ENCODE measurements around the gene ONECUT3.
"Not testable (repeated sequence)": the region's sequence is repeated elsewhere in the genome, so short reads cannot be mapped to it uniquely, and the experiment has no call there.

The ONECUT3 gene

DNA sequence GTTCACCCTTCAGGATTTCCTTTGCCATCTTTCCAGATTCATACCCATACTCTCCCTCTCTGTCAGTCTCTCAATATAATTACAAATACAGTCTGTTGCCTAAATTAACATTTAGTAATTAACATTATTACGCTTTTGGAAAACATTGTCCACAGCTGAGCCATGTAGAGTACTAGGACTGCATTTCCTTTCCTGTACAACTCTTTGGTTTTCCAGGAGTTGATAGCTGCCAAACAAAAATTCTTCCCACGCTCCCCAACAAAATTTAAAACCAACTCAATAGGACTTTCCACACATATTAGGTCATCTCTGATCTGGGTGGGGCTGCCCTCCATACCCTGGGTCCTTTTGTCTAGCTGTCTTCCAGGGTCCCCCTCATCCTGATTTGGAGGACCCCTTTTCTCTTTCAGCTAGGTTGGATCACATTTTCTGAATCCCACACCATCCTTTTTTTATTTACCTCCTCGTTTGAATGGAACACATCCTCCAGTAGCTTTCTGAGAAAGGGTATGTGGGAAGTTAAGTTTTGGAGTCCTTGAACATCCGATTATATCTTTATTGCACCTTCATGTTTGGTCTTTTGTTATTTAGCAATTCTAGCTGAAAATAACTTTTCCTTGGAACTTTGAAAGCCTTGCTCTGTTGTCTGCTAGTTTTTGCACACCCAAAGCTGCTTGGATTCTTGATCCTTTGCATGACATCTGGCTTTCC, 17.7 kb downstream of the ONECUT3 start:
- no peak for DNase-seq

DNA sequence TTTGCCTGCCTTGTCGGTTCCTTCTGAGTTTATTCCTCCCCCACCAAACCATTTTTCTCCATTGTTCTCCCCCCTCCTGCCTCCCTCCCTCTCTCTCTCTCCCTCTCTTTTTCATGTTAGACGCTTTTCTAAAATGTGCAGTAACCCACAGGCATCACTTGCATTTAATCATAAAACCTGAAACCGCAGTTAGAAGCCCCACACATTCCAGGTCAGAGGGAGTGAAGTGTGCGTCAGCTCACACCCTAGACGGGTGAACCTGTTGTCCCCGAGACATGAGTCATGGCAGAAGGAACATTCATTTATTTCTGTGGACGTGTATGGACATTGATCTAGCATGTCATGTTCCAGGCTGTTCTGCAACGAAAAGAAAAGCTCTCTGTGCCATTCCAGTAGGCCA, 19.9 kb downstream of the ONECUT3 start:
- no peak for DNase-seq

DNA sequence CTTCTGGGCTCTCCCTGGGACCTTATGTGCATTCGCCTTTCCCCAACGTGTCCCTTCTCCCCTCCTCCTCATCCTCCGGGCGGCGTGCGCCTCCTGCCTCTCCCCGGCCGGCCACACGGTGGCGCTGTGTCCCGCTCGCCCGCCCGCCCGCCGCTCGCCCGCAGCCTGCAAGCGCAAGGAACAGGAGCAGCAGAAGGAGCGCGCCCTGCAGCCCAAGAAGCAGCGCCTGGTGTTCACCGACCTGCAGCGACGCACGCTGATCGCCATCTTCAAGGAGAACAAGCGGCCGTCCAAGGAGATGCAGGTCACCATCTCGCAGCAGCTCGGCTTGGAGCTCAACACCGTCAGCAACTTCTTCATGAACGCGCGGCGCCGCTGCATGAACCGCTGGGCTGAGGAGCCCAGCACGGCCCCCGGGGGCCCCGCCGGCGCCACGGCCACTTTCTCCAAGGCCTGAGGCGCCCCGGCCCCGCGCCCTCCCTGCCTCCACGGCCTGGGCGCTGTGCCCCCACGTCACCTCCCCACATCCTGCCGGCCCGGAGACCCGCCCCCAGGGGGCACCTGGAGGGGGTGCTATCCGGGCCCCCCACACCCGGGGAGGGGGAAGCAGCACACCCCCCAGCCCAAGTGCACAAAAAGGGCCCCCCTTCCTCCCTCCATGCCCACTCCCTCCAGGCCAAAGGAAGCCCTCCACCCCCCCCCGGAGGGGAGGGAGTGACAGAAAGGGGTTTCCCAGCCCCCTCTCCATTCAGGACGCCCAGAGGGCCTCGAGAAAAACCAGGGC, 21.9 kb downstream of the ONECUT3 start:
- no peak for DNase-seq

DNA sequence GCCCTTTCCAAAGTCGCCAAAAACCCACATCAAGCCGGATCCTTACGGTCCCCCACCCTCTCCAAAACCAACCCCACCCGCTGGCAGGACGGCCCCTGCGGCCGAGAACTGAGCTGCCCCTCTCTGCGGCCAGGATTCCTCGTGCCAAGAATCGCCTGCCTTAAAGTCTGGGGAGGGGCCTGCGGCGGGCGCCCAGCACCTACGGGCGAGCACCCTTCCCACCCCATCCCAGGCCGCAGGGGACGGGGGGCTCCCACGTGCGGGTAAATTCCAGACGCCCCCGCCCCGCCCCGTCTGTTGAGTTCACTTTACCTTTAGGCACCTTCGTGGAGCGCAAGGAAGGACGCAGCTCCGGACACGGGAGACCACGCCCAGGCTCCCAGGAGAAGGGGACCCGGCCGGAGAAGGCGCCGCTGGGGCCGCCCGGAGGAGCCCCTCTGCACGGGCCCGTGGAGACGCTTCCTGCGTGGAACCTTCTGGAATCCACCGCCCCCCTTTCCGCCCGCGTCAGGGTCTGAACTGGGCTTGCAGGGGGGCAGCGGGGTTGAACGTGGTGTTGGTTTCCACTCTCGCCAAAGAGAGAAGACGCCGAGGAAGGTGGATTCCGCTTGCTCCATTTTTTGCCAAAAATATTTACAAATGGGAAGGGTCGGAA, 22.8 kb downstream of the ONECUT3 start:
- no peak for DNase-seq

DNA sequence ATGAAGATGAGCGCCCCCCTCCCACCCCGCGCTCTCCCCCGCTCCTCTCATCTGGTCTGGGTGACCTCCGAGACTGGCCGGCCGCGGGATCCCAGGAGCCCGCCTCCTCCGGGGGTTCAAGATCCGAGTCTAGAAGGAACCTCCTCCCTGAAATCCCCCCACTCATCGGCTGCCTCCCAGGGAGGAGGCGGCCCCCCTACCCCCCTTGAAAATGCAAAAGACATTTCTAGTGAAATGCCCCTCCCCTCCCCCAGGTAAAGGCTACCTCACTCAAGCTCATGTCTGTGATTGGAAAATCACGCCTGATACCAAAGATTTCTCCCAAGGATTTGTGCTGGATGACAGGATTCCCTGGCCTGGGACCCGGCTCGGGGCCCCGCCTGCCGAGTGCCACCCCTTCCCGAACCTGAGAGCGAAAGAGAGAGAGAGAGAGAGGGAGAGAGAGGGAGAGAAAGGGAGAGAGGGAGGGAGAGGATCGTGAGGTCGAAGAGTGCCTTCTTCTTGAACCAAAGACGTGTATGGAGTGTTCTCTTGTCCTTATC, 23.4 kb downstream of the ONECUT3 start:
- DNase-seq = no peak

DNA sequence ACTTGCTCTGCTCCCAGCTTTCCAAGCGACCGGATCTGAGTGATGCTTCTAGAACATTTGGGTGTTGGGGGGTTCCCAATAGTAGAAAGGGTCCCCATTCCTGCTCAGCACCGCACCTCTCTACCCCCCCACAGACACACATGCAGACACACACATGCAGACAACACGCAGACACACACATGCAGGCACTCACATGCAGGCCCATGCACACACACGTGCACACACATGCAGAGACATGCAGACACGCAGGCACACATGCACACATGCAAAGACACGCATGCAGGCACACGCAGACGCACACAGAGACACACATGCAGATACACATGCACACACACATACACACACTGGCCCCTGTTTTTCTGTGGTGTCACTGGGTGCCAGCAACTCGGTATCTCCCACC, 23.8 kb downstream of the ONECUT3 start:
- no peak for DNase-seq

DNA sequence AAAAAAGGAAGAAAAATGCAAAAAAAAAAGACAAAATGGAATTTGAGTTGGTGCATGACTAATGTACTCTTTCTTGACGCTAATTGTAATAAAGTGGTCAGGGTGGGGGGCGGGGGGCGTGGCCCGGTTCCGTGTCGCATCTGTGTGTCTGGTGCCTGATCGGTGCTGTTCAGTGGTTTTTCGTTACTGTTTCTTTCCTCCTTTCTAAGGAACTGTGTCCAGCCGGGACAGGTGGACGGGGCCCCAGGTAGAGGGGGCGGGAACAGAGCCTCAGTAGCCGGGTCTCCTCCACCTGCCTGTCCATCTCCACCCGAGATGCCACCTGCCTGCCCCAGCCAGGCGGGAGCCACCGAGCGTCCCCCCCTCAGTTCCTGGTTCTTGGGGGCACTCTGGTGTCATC, 26.3 kb downstream of the ONECUT3 start:
- DNase-seq = no peak

DNA sequence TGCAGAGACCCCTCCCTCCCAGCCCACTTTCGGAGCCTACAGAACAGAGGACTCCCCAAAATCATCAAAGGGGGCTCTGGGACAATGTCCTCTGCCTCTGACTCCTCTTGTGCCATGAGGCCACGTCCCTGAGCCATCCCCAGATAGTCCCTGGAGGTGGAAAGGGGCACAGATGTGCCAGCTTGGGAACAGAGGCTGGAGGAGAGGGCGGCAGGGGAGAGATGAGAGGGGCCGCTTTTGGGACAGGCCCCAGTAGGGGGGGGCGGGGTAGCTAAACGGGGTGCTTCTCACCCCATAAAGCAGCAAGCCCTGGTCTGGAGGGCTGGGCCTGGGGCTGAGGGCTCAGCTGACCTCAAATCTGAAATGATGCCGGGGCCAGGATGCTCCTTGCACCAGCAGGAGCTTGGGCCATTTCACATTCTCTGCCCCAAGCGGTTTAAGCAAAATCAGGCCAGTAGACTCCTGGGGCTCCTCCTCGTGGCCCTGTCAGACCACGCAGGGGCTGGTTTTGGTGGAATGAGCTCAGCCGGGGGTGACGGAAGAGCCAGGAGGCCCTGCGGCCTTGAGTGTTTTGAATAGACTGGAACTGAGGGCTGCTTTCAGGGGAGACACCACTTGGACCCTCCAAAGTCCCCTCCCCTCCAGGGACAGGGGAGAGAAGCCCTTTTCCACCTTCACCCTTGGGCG, 27.1 kb downstream of the ONECUT3 start:
- no peak for DNase-seq

DNA sequence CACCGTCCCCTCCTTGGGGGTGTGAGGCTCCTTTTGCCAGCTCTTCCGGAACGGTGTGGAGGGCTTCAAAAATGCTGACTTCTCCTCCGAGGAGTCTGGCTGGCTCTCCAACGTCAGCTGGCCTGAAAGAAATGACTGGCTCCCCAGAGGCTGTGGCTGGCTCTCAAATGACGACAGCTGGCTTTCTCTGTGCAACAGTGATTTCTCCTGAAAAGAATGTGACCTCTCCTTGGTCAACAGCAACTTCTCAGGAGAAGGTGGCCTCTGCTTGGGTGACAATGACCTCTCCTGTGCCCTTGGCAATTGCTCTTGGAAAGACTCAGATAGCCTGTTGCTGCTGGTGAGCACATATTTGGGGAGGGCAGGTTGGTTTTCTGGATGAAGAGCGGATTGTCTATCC, 29.2 kb downstream of the ONECUT3 start:
- DNase-seq = no peak

DNA sequence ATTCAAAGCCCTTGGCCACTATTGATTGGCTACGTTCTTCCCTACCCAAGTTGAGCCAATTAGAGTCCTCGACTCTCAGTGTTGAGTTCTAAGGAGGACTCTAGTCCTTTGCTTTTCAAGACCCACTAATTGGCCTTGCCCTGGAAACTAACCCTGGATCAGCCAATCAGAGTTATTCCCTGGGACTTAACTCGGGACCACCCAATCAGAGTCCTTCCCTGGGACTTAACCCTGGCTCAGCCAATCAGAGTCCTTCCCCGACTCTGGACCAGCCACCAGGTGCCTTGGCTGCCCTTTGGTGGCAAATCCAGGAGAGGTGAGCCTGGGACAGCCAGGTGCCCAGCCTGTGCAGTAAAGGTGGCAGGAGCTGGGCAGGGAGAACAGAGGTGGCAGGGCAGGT, 30.0 kb downstream of the ONECUT3 start:
- DNase-seq = no peak

DNA sequence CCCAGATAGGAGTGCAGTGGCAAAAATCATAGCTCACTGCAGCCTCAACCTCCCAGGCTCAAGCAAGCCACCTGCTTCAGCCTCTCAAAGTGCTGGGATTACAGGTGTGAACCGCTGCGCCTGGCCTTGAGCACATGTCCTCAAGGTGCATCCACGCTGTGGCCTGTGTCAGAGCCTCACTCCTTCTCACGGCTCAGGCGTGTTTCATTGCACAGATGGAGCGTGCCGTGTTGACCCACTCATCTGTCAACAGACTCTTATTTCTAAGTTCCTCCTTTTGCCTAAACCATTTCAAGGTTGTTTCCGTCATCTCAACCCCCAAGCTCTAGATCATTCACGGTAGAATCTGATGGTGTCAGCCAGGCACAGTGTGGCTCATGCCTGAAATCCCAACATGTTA, 30.6 kb downstream of the ONECUT3 start:
- no peak for DNase-seq

DNA sequence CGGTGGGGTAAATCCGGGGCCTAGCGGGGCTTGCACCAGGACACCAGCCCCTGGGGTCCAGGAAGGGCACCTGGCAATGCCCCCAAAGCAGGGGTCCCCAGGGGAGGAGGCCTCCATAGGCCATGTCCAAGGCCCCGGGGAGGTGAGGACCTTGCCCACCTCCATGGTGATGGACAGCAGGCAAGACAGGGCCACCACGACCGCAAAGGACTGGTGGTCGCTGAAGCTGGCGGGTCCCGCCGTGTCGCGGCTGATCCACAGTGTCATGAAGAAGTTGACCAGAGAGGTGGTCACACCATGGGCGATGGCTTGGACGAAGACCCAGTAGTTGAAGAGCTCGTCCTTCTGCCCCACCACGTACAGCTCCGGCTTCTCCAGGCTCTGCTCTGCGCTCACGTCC, 32.0 kb downstream of the ONECUT3 start:
- DNase-seq = no peak

DNA sequence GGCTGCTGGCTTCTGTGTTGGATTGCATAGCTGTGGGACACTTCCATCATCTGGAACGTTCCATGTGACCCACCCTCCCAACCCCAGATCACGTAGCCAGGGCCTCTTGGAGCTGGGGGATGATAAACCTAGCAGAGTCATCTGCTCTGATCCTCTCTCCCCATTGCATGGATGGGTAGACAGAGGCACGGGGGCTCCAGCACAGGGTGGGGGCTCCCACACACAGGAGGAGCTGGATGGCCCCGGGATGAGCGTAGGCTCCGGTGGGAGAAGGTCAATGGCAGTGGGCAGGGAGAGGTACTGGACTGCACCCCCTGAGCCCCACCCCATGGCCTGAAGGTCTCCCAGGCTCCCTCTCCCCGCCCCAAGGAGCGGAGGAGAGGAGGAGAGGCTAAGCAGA, 33.4 kb downstream of the ONECUT3 start:
- DNase-seq = no peak

DNA sequence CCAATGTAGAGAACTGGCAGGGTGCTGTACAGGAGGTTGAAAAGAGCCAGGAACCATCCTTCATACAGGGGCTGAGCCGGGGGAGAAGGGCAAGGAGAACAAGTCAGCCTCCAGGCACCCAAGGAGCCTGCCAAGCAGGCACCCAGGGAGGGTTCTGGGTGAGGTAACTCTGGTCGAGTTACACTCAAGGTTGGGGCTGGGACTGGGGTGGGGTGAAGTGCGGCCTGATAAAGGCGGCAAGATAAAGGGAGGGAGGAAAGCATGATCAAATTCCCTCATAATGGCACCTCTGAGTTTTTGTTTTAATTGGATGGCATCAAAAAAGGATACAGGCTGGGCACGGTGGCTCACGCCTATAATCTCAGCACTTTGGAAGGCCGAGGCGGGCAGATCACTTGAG, 33.8 kb downstream of the ONECUT3 start:
- DNase-seq = no peak

DNA sequence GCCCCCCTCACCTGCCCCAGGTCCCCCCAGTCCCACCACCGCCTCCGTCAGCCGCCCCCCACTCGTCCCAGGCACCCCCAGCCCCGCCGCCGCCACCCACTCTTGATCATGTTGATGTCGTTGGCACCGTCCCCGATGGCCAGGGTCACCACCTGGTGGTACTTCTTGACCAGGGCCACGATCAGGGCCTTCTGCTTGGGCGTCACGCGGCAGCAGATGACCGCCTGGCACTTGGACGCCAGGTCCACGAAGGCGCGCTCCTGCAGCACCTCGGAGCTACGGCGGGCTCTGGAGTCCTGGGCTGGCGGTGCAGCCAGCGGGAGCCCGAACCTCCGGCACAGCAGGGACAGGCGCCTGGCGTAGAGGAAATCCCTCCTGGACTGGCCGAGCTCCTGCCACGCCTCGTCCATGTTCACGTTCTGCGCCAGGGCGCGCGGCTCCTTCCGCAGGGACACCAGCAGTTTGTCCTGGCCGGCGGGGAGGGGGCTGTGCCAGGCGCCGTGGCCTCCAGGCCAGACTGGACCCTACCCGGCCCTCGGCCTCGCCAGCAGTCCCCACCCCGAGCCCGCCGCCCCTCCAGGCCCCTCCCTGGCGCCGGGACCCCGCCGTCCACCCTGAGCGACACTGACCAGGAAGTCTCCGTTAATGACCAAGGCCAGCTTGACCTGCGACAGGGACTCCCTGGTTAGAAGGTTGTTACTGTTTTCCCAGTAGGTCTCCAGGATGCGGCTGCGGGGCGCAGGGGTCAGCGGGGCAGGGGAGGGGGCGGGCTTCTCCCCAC, 36.1 kb downstream of the ONECUT3 start:
- no peak for DNase-seq

DNA sequence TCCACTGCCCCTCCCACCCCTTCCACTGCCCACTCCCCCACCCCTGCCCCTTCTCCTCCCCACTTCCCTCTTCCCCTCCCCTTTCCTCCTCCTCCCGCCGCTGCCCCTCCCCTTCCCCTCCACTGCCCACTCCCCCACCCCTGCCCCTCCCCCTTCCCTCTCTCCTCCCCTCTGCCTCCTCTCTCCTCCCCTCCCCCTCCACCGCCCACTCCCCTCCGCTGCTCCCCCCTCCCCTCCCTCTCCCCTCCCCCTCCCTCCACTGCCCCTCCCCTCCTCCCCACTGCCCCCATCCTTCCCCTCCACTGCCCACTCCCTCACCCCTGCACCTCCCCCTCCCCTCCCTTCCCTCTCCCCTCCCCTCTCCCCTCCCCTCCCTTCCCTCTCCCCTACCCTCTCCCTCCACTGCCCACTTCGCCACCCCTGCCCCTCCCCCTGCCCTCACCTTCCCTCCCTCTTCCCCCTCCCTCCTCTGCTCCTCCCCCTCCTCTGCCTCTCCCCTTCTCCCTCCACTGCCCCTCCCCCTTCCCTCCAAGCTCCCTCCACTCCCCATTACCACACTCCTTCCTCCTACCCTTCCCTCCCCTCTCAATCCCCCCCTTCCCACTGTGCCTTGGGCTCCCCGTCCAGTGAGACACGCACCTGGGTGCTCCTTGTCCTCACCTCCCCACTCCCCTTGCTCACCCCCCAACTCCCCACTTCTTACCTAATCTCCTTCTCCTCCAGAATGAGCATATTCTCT, 36.9 kb downstream of the ONECUT3 start:
- DNase-seq = no peak

DNA sequence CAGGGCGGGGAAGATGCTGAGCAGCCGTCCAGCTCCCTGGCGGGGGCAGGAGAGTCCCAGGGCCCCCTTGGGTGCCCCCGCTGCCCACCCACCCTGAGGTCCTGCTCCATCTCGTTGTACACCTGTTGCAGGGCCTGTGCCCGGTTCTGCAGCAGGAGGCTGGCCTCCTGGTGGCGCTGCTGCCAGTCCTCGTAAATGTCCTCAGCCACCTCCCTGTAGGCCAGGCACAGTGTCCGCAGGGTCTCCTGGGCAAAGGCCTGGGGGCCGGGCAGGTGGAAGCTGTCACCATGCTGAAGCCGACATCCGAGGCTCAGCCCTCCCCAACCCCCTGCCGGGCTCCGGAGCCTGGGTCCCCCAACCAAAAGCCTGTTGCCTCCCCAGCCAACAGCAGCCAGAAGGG, 38.6 kb downstream of the ONECUT3 start:
- no peak for DNase-seq

DNA sequence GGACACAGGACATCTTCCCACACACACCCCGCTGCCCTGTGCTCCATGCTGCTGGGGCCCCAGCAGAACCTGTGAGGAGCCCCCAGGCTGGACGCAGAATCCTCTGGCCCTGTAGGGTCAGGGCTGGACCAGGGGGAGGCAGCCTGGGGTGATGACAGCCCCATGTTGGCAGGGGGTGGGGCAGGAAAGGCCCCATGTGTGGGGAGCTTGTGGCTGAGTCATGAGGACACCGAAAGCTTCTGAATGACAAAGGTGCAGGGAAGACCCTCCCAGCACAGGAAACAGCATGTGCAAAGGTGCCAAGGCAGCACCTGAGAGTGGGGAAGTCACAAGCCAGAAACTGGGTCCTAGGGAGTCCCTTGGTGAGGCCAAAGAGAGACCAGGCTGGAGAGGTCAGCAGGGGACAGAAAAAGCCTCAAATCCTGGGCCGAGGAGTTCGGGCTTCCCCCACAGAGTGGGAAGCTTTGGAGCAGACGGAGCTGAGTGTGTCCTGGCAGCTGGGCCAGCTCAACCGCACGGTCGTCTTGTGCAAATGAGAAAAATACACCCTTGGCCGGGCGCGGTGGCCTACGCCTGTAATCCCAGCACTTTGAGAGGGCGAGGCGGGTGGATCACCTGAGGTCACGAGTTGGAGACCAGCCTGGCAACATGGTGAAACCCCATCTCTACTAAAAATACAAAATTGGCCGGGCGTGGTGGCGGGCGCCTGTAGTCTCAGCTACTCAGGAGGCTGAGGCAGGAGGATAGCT, 41.3 kb downstream of the ONECUT3 start:
- DNase-seq = no peak

DNA sequence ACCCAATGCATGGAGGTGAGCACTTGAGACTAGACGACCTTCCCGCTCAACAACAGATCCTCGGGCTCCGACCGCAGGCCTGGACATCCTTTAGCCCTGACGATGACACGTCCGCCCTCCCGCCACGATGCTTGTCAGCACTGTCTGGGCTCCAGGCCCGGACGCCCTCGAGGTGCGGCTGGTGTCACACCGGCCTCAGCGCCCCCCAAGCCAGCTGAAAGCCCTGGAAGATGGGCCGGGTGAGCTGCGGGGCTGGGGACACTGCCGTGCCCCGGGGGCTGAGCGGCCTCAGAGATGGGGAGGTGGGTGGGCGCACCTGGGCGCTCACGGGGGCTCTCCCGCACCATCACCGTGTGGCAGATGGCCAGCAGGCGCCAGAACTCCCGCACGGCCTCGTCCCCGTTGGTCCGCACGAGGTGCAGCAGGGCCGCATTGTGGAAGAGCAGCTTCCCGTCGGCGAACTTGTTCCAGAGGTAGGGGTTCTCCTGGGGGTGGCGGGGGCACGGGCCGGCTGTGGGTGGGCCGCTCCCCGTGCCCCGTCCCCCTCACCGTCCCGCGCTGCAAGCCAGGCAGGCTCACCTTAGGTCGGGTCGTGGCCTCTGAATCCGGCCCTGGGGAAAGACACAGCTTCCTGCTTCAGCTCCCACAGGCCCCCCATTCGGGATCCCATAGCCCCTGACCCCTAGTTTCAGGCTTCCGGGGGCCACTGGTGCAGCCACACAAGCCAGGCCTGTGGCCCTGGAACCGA, 43.3 kb downstream of the ONECUT3 start:
- DNase-seq = no peak

DNA sequence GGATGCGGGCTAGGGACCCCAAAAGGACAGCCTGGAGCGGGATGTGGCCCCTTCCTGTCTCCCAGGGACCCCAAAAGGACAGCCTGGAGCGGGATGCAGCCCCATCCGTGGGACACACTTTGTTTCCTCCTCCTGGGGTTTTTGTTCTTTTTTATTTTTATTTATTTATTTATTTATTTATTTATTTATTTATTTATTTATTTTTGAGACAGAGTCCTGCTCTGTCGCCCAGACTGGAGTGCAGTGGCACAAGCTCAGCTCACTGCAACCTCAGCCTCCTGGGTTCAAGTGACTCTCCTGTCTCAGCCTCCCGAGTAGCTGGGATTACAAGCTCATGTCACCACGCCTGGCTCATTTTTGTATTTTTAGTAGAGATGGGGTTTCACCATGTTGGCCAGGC, 44.0 kb downstream of the ONECUT3 start:
- DNase-seq = not testable (repeated sequence)

Data from NCI-H1417 treated with DMSO at 0.1 percent for 48 hours (cell line).